Nephron (organoid): ENCODE results near the gene ZNF536.
A peak's percentile ranks its signal among the peaks of the same experiment; 100 is the strongest.
"Not testable (repeated sequence)": the region's sequence is repeated elsewhere in the genome, so short reads cannot be mapped to it uniquely, and the experiment has no call there.

Source experiments
- H3K27ac Mint-ChIP-seq, 3 experiments: 2 replicates each; pipeline ENCODE4 v1.8.0; 2020; ENCODE audit warnings: mixed read lengths in 3 of 3, mild to moderate bottlenecking in 2 of 3, moderate library complexity in 1 of 3
- H3K27me3 Mint-ChIP-seq: 2 replicates; pipeline ENCODE4 v1.8.0; 2021; ENCODE audit warnings: low read depth, mild to moderate bottlenecking, moderate library complexity, mixed read lengths
- H3K36me3 Mint-ChIP-seq: 2 replicates; pipeline ENCODE4 v1.8.0; 2020; ENCODE audit warnings: low read depth, mixed read lengths
- H3K4me1 Mint-ChIP-seq: 2 replicates; pipeline ENCODE4 v1.8.0; 2020; ENCODE audit warnings: mixed read lengths
- H3K4me3 Mint-ChIP-seq, 3 experiments: 2 replicates each; pipeline ENCODE4 v1.8.0; 2020; ENCODE audit warnings: mild to moderate bottlenecking in 3 of 3, mixed read lengths in 3 of 3, moderate library complexity in 2 of 3
- H3K9me3 Mint-ChIP-seq: 2 replicates; pipeline ENCODE4 v1.8.0; 2020; ENCODE audit warnings: mixed read lengths
- CTCF ChIP-seq, 3 experiments: fragments of 200-600 bp; sonication (generic); IDR thresholded peaks; one replicate each; pipeline ENCODE4 v1.5.0; 2021; ENCODE audit warnings: antibody characterized with exemption in 3 of 3; ENCODE audit not compliant: unreplicated experiment in 3 of 3

The ZNF536 gene

DNA sequence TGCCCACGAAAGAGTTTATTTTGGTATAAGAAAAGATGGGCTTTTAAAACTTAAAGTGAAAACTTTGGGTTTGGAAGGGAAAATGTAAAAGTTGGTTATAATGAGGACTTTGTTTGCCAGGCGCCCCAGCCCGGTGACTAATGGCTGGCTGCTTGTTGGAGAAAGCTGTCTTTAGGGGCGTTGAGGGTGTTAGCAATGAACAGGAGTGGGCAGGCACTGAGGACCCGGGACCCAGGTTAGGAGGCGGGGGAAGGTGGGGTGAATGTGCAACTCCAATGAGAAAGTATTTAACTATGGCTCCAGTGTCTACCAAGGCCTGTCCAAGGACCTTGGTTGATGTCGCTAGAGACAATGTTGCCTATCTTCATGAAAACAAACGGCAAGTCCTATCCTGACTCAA, 118.6 kb downstream of the ZNF536 start:
- Mint-ChIP-seq H3K27ac (peak overlapping the region in 1 of 3 experiments; percentile 77), H3K27me3 (peaks cover 4% of the 10 kb centered on the region), H3K9me3 (no peaks in the 10 kb centered on the region), H3K4me1 (peaks cover 24% of the 10 kb centered on the region), H3K4me3 (no peak overlapping the region), H3K36me3 (no peaks in the 10 kb centered on the region)
- no peak for TF ChIP-seq CTCF (IDR thresholded peaks at IDR 0.05; ENCODE audit: unreplicated experiment in 3 of 3)

GRCh38 chr19:30492586-30493270, 120.5 kb downstream of the ZNF536 start:
- peaks cover 4% of the 10 kb centered on the region for H3K27me3 Mint-ChIP-seq
- peak overlapping the region; percentile 79 to 93 (median 84) for H3K27ac Mint-ChIP-seq
- no peak for TF ChIP-seq CTCF (IDR thresholded peaks at IDR 0.05; ENCODE audit: unreplicated experiment in 3 of 3)
- H3K9me3 Mint-ChIP-seq: no peaks in the 10 kb centered on the region
- no peaks in the 10 kb centered on the region for H3K36me3 Mint-ChIP-seq
- peaks cover 24% of the 10 kb centered on the region for H3K4me1 Mint-ChIP-seq
- H3K4me3 Mint-ChIP-seq: no peak overlapping the region

DNA sequence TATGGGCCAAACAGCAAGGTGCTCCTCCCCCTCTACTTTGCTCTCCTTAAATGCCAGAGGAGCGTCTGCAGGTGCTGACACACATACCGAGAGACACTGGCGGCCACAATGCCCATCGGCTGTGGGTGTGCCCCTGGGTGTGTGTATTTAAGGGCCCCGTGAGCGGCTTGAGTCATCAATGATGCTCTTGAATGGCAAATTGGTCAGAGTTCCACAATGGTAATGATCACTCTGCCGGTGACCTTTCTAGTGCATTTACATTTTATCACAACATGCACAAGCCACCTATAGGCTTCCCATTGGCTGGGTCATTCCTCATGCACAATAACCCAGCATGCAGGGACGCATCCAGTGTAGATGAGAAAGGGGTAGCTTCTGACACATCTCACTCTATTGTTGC, 124.8 kb downstream of the ZNF536 start:
- Mint-ChIP-seq H3K4me1 (peaks cover 19% of the 10 kb centered on the region), H3K36me3 (no peaks in the 10 kb centered on the region), H3K9me3 (no peaks in the 10 kb centered on the region)

GRCh38 chr19:30498085-30498484, 125.9 kb downstream of the ZNF536 start:
- H3K27me3 Mint-ChIP-seq, H3K9me3 Mint-ChIP-seq, H3K27ac Mint-ChIP-seq, H3K4me3 Mint-ChIP-seq, H3K36me3 Mint-ChIP-seq: not testable (repeated sequence)
- H3K4me1 Mint-ChIP-seq: peaks cover 13% of the 10 kb centered on the region

More for the DNA sequence above, 124.8 kb downstream of the ZNF536 start:
- no peak for TF ChIP-seq CTCF (IDR thresholded peaks at IDR 0.05; ENCODE audit: unreplicated experiment in 3 of 3)
- H3K4me3 Mint-ChIP-seq: no peak overlapping the region
- H3K27me3 Mint-ChIP-seq: no peaks in the 10 kb centered on the region
- no peak overlapping the region for H3K27ac Mint-ChIP-seq

- Mint-ChIP-seq H3K36me3 (no peaks in the 10 kb centered on the region), H3K27me3 (no peaks in the 10 kb centered on the region), H3K4me3 (no peak overlapping the region), H3K27ac (no peak overlapping the region), H3K4me1 (peaks cover 7% of the 10 kb centered on the region), H3K9me3 (no peaks in the 10 kb centered on the region)
- no peak for TF ChIP-seq CTCF (IDR thresholded peaks at IDR 0.05; ENCODE audit: unreplicated experiment in 3 of 3)
These were observed 126.5 kb downstream of the ZNF536 start for GRCh38 chr19:30498707-30499106.

- Mint-ChIP-seq H3K36me3 (no peaks in the 10 kb centered on the region), H3K4me1 (peaks cover 7% of the 10 kb centered on the region), H3K27ac (no peak overlapping the region), H3K27me3 (no peaks in the 10 kb centered on the region), H3K9me3 (no peaks in the 10 kb centered on the region), H3K4me3 (no peak overlapping the region)
- no peak for TF ChIP-seq CTCF (IDR thresholded peaks at IDR 0.05; ENCODE audit: unreplicated experiment in 3 of 3)
These were observed 132.1 kb downstream of the ZNF536 start for GRCh38 chr19:30504272-30504671.
